Astrocyte (in vitro differentiated cells and primary cell): ENCODE measurements around the gene MYO1E.
"Not testable (repeated sequence)": the region's sequence is repeated elsewhere in the genome, so short reads cannot be mapped to it uniquely, and the experiment has no call there.

Experiments
- EZH2 ChIP-seq: IDR thresholded peaks from 2 replicates; pipeline ENCODE4 v1.6.1; 2012; ENCODE audit warnings: mild to moderate bottlenecking, low read length, inconsistent platforms; ENCODE audit not compliant: insufficient read depth
- TF ChIP-seq, protein P1 (sequence below): IDR thresholded peaks from 2 replicates; pipeline ENCODE4 v1.5.1; 2011; ENCODE audit warnings: low read depth, mild to moderate bottlenecking, inconsistent platforms, low read length, moderate library complexity; ENCODE audit not compliant: insufficient read depth

DNA sequence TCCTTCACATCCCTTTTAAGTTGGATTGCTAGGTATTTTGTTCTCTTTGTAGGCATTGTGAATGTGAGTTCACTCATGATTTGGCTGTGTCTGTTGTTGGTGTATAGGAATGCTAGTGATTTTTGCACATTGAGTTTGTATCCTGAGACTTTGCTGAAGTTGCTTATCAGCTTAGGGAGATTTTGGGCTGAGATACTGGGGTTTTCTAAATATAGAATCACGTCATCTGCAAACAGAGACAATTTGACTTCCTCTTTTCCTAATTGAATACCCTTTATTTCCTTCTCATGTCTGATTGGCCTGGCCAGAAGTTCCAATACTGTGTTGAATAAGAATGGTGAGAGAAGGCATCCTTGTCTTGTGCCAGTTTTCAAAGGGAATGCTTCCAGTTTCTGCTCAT is 245.4 kb downstream of the MYO1E start:
- TF ChIP-seq, protein P1, sequence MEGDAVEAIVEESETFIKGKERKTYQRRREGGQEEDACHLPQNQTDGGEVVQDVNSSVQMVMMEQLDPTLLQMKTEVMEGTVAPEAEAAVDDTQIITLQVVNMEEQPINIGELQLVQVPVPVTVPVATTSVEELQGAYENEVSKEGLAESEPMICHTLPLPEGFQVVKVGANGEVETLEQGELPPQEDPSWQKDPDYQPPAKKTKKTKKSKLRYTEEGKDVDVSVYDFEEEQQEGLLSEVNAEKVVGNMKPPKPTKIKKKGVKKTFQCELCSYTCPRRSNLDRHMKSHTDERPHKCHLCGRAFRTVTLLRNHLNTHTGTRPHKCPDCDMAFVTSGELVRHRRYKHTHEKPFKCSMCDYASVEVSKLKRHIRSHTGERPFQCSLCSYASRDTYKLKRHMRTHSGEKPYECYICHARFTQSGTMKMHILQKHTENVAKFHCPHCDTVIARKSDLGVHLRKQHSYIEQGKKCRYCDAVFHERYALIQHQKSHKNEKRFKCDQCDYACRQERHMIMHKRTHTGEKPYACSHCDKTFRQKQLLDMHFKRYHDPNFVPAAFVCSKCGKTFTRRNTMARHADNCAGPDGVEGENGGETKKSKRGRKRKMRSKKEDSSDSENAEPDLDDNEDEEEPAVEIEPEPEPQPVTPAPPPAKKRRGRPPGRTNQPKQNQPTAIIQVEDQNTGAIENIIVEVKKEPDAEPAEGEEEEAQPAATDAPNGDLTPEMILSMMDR, result not testable (repeated sequence)
- TF ChIP-seq EZH2, result not testable (repeated sequence)
